HT1080 (cell line): ENCODE results near the gene MOGAT2. TPM values are rescaled to one million over a fixed set of nuclear protein-coding genes. Genes with fewer than 3 reads are reported as not detected.

Experiments
- DNase-seq: peaks from one replicate; pipeline ENCODE4 v3.0.0-alpha.2; 2015; ENCODE audit warnings: low read depth
- small RNA-seq: library from RNA; depleted of rRNA; stranded (forward); fragments of <200 nt; gene quantifications from one replicate; pipeline ENCODE3, GENCODE V24; 2014
- total RNA-seq: library from RNA; depleted of rRNA; stranded (reverse); fragments of >200 nt; shearing (Covaris generic); gene quantifications from 2 replicates; pipeline ENCODE4 v1.2.3, GENCODE V29; 2014; rRNA removed

Gene MOGAT2
- total RNA-seq, 1 experiment from 2014 or later: not detected

- DNase-seq: peak; percentile 62
Observed at GRCh38 chr11:75777461-75778110, 59.9 kb downstream of the MOGAT2 start.

GRCh38 chr11:75778962-75779361, 61.3 kb downstream of the MOGAT2 start:
- no peak for DNase-seq

DNA sequence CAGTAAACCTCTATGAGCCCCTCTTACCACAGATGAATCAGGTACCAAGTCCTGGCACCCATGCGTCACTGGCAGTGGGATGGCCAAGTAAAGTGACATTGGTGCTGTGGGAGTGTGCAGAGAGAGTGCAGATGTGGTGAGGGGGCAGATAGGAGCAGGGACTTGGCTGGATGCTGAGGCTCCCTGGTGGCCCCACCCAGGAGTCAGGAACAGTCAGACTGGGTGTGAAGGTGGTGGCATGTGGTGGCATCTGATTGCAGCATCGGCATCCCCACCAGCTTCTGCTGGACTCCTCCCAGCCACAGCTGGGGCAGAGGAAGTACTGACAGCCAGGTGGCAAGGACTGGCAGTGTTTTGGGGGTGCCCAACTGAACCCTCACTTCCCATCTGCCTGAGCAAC, 62.3 kb downstream of the MOGAT2 start:
- DNase-seq: no peak

- no peak for DNase-seq
Observed at GRCh38 chr11:75780888-75781287, 63.2 kb downstream of the MOGAT2 start.

DNA sequence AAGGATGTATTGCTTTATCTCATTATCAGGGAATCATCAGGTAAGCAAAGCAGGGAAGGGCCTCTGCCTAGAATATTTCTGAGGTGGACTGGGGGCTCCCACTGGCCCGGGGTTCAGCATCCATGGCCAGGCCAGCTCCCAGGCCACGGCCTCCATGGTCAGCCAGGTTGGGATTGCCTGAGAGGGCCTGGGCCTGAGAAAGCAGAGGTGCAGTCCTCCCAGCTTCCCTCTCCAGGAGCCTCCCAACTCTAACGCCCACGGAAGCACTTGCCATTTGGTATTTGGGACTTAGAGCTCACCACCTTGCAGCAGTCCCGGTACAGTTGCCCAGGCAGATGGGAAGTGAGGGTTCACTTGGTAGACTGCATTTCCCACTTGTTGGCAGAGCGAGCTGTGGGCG, 63.7 kb downstream of the MOGAT2 start:
- no peak for DNase-seq

- no peak for DNase-seq
Observed at GRCh38 chr11:75781831-75782230, 64.2 kb downstream of the MOGAT2 start.

Small RNA genes lying within 50 kb of the gene (small RNA-seq; reads per million reads assigned to genes)
- gene RN7SL786P: not detected

Other genes with a start within 250 kb of the MOGAT2 start
- gene GDPD5, start 191.9 kb upstream of the MOGAT2 start, total RNA-seq: 47.3 and 53.2 TPM in 2 replicates
- 241 and 271 TPM in 2 replicates for gene SERPINH1, start 155.6 kb upstream of the MOGAT2 start, total RNA-seq
- 0.10 and 0.40 TPM in 2 replicates for gene MAP6, start 48.8 kb upstream of the MOGAT2 start, total RNA-seq
- gene DGAT2, start 50.9 kb downstream of the MOGAT2 start, total RNA-seq: 4.9 and 5.9 TPM in 2 replicates
- 12.3 and 14.0 TPM in 2 replicates for gene UVRAG, start 97.4 kb downstream of the MOGAT2 start, total RNA-seq